ENCODE data around the gene EMILIN2.

- no peak for TF ChIP-seq CTCF (IDR thresholded peaks at IDR 0.05)
- TF ChIP-seq, protein P1, sequence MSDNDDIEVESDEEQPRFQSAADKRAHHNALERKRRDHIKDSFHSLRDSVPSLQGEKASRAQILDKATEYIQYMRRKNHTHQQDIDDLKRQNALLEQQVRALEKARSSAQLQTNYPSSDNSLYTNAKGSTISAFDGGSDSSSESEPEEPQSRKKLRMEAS (CRISPR knock-in tag; IDR thresholded peaks at IDR 0.05), result no peak
Observed at GRCh38 chr18:2854875-2855274, 8.1 kb downstream of the EMILIN2 start.

Measured in WTC11 (cell line).